Measurements from ENCODE around the gene SDR42E1.

Gene SDR42E1

GRCh38 chr16:82050909-82051357, 39.7 kb upstream of the SDR42E1 start:
- Histone ChIP-seq H3K4me1 (ENCODE audit: insufficient read depth, insufficient read length) (peaks cover 3% of the 10 kb centered on the region), H3K9ac (ENCODE audit: insufficient read length, low read depth) (no peak overlapping the region), H3K36me3 (ENCODE audit: insufficient read depth, insufficient read length, low read length) (no peaks in the 10 kb centered on the region), H3K4me3 (ENCODE audit: insufficient read length, low read depth) (no peak overlapping the region), H3K27me3 (ENCODE audit: insufficient read depth, insufficient read length) (no peaks in the 10 kb centered on the region), H3K9me3 (ENCODE audit: insufficient read depth, low read length) (no peaks in the 10 kb centered on the region)
- no peak for TF ChIP-seq YY1 (IDR thresholded peaks at IDR 0.05; ENCODE audit: insufficient read depth, insufficient read length)
- TF ChIP-seq ZNF274 (IDR thresholded peaks at IDR 0.05; ENCODE audit: low read depth, low read length), result no peak
- TF ChIP-seq SUZ12 (IDR thresholded peaks at IDR 0.05; ENCODE audit: extremely low read depth, insufficient read depth, insufficient read length), result no peak
- DNase-seq (ENCODE audit: low read depth, low spot score), result no peak

GRCh38 chr16:82050506-82050905, 39.2 kb upstream of the SDR42E1 start:
- Histone ChIP-seq H3K4me1 (ENCODE audit: insufficient read depth, insufficient read length) (peaks cover 3% of the 10 kb centered on the region), H3K36me3 (ENCODE audit: insufficient read depth, insufficient read length, low read length) (no peaks in the 10 kb centered on the region), H3K27me3 (ENCODE audit: insufficient read depth, insufficient read length) (no peaks in the 10 kb centered on the region)

GRCh38 chr16:82049484-82049883, 38.2 kb upstream of the SDR42E1 start:
- no peak overlapping the region for H3K9ac ChIP-seq (ENCODE audit: insufficient read length, low read depth)
- TF ChIP-seq YY1 (IDR thresholded peaks at IDR 0.05; ENCODE audit: insufficient read depth, insufficient read length) (no peak), ZNF274 (IDR thresholded peaks at IDR 0.05; ENCODE audit: low read depth, low read length) (no peak), SUZ12 (IDR thresholded peaks at IDR 0.05; ENCODE audit: extremely low read depth, insufficient read depth, insufficient read length) (no peak)
- no peaks in the 10 kb centered on the region for H3K9me3 ChIP-seq (ENCODE audit: insufficient read depth, low read length)
- no peak overlapping the region for H3K4me3 ChIP-seq (ENCODE audit: insufficient read length, low read depth)
- H3K4me1 ChIP-seq (ENCODE audit: insufficient read depth, insufficient read length), result peaks cover 3% of the 10 kb centered on the region
- no peaks in the 10 kb centered on the region for H3K27me3 ChIP-seq (ENCODE audit: insufficient read depth, insufficient read length)
- no peak for DNase-seq (ENCODE audit: low read depth, low spot score)
- no peaks in the 10 kb centered on the region for H3K36me3 ChIP-seq (ENCODE audit: insufficient read depth, insufficient read length, low read length)

More at GRCh38 chr16:82050506-82050905, 39.2 kb upstream of the SDR42E1 start:
- DNase-seq (ENCODE audit: low read depth, low spot score), result no peak
- TF ChIP-seq SUZ12 (IDR thresholded peaks at IDR 0.05; ENCODE audit: extremely low read depth, insufficient read depth, insufficient read length) (no peak), YY1 (IDR thresholded peaks at IDR 0.05; ENCODE audit: insufficient read depth, insufficient read length) (no peak), ZNF274 (IDR thresholded peaks at IDR 0.05; ENCODE audit: low read depth, low read length) (no peak)
- H3K9ac ChIP-seq (ENCODE audit: insufficient read length, low read depth), result no peak overlapping the region
- no peak overlapping the region for H3K4me3 ChIP-seq (ENCODE audit: insufficient read length, low read depth)
- H3K9me3 ChIP-seq (ENCODE audit: insufficient read depth, low read length), result no peaks in the 10 kb centered on the region

- DNase-seq (ENCODE audit: low read depth, low spot score), result no peak
Measured at GRCh38 chr16:82047787-82048186, 36.5 kb upstream of the SDR42E1 start.

GRCh38 chr16:82047374-82047773, 36.1 kb upstream of the SDR42E1 start:
- TF ChIP-seq ZNF274 (IDR thresholded peaks at IDR 0.05; ENCODE audit: low read depth, low read length) (no peak), SUZ12 (IDR thresholded peaks at IDR 0.05; ENCODE audit: extremely low read depth, insufficient read depth, insufficient read length) (no peak), YY1 (IDR thresholded peaks at IDR 0.05; ENCODE audit: insufficient read depth, insufficient read length) (no peak)

More at GRCh38 chr16:82047787-82048186, 36.5 kb upstream of the SDR42E1 start:
- no peaks in the 10 kb centered on the region for H3K36me3 ChIP-seq (ENCODE audit: insufficient read depth, insufficient read length, low read length)
- TF ChIP-seq ZNF274 (IDR thresholded peaks at IDR 0.05; ENCODE audit: low read depth, low read length) (no peak), YY1 (IDR thresholded peaks at IDR 0.05; ENCODE audit: insufficient read depth, insufficient read length) (no peak), SUZ12 (IDR thresholded peaks at IDR 0.05; ENCODE audit: extremely low read depth, insufficient read depth, insufficient read length) (no peak)
- no peaks in the 10 kb centered on the region for H3K9me3 ChIP-seq (ENCODE audit: insufficient read depth, low read length)
- no peaks in the 10 kb centered on the region for H3K27me3 ChIP-seq (ENCODE audit: insufficient read depth, insufficient read length)
- H3K4me1 ChIP-seq (ENCODE audit: insufficient read depth, insufficient read length), result peaks cover 3% of the 10 kb centered on the region
- no peak overlapping the region for H3K9ac ChIP-seq (ENCODE audit: insufficient read length, low read depth)
- H3K4me3 ChIP-seq (ENCODE audit: insufficient read length, low read depth), result no peak overlapping the region

GRCh38 chr16:82046941-82047340, 35.7 kb upstream of the SDR42E1 start:
- Histone ChIP-seq H3K9ac (ENCODE audit: insufficient read length, low read depth) (no peak overlapping the region), H3K36me3 (ENCODE audit: insufficient read depth, insufficient read length, low read length) (no peaks in the 10 kb centered on the region), H3K4me1 (ENCODE audit: insufficient read depth, insufficient read length) (peaks cover 3% of the 10 kb centered on the region), H3K4me3 (ENCODE audit: insufficient read length, low read depth) (no peak overlapping the region), H3K9me3 (ENCODE audit: insufficient read depth, low read length) (no peaks in the 10 kb centered on the region), H3K27me3 (ENCODE audit: insufficient read depth, insufficient read length) (no peaks in the 10 kb centered on the region)
- no peak for TF ChIP-seq YY1 (IDR thresholded peaks at IDR 0.05; ENCODE audit: insufficient read depth, insufficient read length)
- TF ChIP-seq SUZ12 (IDR thresholded peaks at IDR 0.05; ENCODE audit: extremely low read depth, insufficient read depth, insufficient read length), result no peak
- TF ChIP-seq ZNF274 (IDR thresholded peaks at IDR 0.05; ENCODE audit: low read depth, low read length), result no peak
- no peak for DNase-seq (ENCODE audit: low read depth, low spot score)

More at GRCh38 chr16:82047374-82047773, 36.1 kb upstream of the SDR42E1 start:
- Histone ChIP-seq H3K4me3 (ENCODE audit: insufficient read length, low read depth) (no peak overlapping the region), H3K9ac (ENCODE audit: insufficient read length, low read depth) (no peak overlapping the region), H3K36me3 (ENCODE audit: insufficient read depth, insufficient read length, low read length) (no peaks in the 10 kb centered on the region), H3K27me3 (ENCODE audit: insufficient read depth, insufficient read length) (no peaks in the 10 kb centered on the region), H3K4me1 (ENCODE audit: insufficient read depth, insufficient read length) (peaks cover 3% of the 10 kb centered on the region), H3K9me3 (ENCODE audit: insufficient read depth, low read length) (no peaks in the 10 kb centered on the region)
- no peak for DNase-seq (ENCODE audit: low read depth, low spot score)

- H3K4me3 ChIP-seq (ENCODE audit: insufficient read length, low read depth), result no peak overlapping the region
- no peak for DNase-seq (ENCODE audit: low read depth, low spot score)
- no peaks in the 10 kb centered on the region for H3K9me3 ChIP-seq (ENCODE audit: insufficient read depth, low read length)
- no peak overlapping the region for H3K9ac ChIP-seq (ENCODE audit: insufficient read length, low read depth)
- TF ChIP-seq SUZ12 (IDR thresholded peaks at IDR 0.05; ENCODE audit: extremely low read depth, insufficient read depth, insufficient read length) (no peak), YY1 (IDR thresholded peaks at IDR 0.05; ENCODE audit: insufficient read depth, insufficient read length) (no peak), ZNF274 (IDR thresholded peaks at IDR 0.05; ENCODE audit: low read depth, low read length) (no peak)
- H3K36me3 ChIP-seq (ENCODE audit: insufficient read depth, insufficient read length, low read length), result no peaks in the 10 kb centered on the region
- peaks cover 3% of the 10 kb centered on the region for H3K4me1 ChIP-seq (ENCODE audit: insufficient read depth, insufficient read length)
- H3K27me3 ChIP-seq (ENCODE audit: insufficient read depth, insufficient read length), result no peaks in the 10 kb centered on the region
Measured at GRCh38 chr16:82046541-82046940, 35.3 kb upstream of the SDR42E1 start.

Data from NT2/D1 (cell line).